ENCODE data around the gene TMEM161A. TPM values are rescaled to one million over a fixed set of nuclear protein-coding genes. Genes with fewer than 3 reads are reported as not detected.

The TMEM161A gene
- total and polyA plus RNA-seq, 9 of the 15 experiments (the other 6 are each of a cell fraction or from before 2014, with no cell fraction given) = 0.63 to 92.3 (median 38.9) TPM

DNA sequence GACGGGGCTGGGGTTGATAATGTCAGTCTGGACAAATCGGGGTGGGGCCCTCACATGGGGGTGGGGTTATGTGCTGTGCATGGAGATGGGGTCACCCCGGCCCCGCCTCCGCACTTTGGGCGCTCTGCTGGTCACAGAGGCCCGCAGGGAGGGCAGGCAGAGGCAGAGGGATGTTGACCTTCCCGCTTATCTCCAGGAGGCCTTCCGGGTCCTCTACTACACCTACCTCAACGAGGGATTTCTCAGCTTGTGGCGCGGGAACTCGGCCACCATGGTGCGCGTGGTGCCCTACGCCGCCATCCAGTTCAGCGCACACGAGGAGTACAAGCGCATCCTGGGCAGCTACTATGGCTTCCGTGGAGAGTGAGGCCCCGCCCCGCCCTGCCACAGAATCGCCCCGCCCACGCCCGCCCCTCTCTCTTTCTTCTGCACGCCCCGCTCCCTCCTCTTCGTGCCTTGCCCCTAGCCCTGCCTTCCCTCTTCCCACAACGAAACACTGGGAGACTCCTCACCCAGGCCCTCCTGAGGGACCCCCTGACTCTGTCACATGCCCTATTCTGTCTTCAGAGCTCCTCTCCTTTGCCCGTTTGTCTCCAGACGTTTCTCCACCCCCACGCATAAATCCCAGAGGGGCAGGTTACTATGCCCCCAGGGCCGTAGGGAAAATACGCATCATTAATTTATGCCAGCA is 32.8 kb downstream of the TMEM161A start (continued):
- TF ChIP-seq, protein P1, sequence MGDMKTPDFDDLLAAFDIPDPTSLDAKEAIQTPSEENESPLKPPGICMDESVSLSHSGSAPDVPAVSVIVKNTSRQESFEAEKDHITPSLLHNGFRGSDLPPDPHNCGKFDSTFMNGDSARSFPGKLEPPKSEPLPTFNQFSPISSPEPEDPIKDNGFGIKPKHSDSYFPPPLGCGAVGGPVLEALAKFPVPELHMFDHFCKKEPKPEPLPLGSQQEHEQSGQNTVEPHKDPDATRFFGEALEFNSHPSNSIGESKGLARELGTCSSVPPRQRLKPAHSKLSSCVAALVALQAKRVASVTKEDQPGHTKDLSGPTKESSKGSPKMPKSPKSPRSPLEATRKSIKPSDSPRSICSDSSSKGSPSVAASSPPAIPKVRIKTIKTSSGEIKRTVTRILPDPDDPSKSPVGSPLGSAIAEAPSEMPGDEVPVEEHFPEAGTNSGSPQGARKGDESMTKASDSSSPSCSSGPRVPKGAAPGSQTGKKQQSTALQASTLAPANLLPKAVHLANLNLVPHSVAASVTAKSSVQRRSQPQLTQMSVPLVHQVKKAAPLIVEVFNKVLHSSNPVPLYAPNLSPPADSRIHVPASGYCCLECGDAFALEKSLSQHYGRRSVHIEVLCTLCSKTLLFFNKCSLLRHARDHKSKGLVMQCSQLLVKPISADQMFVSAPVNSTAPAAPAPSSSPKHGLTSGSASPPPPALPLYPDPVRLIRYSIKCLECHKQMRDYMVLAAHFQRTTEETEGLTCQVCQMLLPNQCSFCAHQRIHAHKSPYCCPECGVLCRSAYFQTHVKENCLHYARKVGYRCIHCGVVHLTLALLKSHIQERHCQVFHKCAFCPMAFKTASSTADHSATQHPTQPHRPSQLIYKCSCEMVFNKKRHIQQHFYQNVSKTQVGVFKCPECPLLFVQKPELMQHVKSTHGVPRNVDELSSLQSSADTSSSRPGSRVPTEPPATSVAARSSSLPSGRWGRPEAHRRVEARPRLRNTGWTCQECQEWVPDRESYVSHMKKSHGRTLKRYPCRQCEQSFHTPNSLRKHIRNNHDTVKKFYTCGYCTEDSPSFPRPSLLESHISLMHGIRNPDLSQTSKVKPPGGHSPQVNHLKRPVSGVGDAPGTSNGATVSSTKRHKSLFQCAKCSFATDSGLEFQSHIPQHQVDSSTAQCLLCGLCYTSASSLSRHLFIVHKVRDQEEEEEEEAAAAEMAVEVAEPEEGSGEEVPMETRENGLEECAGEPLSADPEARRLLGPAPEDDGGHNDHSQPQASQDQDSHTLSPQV (IDR thresholded peaks at IDR 0.05) = peak; percentile 75
- TF ChIP-seq SREBF1 (IDR thresholded peaks at IDR 0.05; ENCODE audit: borderline replicate concordance, low read depth, low read length) = no peak
- no peak for TF ChIP-seq GATAD2A (IDR thresholded peaks at IDR 0.05)
- TF ChIP-seq, protein P2, sequence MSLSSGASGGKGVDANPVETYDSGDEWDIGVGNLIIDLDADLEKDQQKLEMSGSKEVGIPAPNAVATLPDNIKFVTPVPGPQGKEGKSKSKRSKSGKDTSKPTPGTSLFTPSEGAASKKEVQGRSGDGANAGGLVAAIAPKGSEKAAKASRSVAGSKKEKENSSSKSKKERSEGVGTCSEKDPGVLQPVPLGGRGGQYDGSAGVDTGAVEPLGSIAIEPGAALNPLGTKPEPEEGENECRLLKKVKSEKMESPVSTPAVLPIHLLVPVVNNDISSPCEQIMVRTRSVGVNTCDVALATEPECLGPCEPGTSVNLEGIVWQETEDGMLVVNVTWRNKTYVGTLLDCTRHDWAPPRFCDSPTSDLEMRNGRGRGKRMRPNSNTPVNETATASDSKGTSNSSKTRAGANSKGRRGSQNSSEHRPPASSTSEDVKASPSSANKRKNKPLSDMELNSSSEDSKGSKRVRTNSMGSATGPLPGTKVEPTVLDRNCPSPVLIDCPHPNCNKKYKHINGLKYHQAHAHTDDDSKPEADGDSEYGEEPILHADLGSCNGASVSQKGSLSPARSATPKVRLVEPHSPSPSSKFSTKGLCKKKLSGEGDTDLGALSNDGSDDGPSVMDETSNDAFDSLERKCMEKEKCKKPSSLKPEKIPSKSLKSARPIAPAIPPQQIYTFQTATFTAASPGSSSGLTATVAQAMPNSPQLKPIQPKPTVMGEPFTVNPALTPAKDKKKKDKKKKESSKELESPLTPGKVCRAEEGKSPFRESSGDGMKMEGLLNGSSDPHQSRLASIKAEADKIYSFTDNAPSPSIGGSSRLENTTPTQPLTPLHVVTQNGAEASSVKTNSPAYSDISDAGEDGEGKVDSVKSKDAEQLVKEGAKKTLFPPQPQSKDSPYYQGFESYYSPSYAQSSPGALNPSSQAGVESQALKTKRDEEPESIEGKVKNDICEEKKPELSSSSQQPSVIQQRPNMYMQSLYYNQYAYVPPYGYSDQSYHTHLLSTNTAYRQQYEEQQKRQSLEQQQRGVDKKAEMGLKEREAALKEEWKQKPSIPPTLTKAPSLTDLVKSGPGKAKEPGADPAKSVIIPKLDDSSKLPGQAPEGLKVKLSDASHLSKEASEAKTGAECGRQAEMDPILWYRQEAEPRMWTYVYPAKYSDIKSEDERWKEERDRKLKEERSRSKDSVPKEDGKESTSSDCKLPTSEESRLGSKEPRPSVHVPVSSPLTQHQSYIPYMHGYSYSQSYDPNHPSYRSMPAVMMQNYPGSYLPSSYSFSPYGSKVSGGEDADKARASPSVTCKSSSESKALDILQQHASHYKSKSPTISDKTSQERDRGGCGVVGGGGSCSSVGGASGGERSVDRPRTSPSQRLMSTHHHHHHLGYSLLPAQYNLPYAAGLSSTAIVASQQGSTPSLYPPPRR (CRISPR knock-in tag; IDR thresholded peaks at IDR 0.05; ENCODE audit: borderline replicate concordance) = no peak
- no peak; the same call in 1 of the 2 replicates for TF ChIP-seq LEF1 (IDR thresholded peaks at IDR 0.05)
- TF ChIP-seq, protein P3, sequence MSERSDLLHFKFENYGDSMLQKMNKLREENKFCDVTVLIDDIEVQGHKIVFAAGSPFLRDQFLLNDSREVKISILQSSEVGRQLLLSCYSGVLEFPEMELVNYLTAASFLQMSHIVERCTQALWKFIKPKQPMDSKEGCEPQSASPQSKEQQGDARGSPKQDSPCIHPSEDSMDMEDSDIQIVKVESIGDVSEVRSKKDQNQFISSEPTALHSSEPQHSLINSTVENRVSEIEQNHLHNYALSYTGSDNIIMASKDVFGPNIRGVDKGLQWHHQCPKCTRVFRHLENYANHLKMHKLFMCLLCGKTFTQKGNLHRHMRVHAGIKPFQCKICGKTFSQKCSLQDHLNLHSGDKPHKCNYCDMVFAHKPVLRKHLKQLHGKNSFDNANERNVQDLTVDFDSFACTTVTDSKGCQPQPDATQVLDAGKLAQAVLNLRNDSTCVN (CRISPR knock-in tag; IDR thresholded peaks at IDR 0.05) = no peak
- no peak for TF ChIP-seq MTA1 (IDR thresholded peaks at IDR 0.05; ENCODE audit: borderline replicate concordance)
- TF ChIP-seq KDM5B (IDR thresholded peaks at IDR 0.05; ENCODE audit: insufficient replicate concordance, low read depth, low read length) = peak; percentile 60
- TF ChIP-seq ZNF263 (CRISPR knock-in tag; IDR thresholded peaks at IDR 0.05; ENCODE audit: borderline replicate concordance) = peak; percentile 6; the same call in 1 of the 2 replicates
- no peak for TF ChIP-seq RHOXF2B (CRISPR knock-in tag; conservative IDR thresholded peaks at IDR 0.05)
- TF ChIP-seq RFX7 (CRISPR knock-in tag; IDR thresholded peaks at IDR 0.05) = no peak
- TF ChIP-seq TOE1 (IDR thresholded peaks at IDR 0.05; ENCODE audit: borderline replicate concordance) = peak; percentile 37; the same call in 1 of the 2 replicates
- no peak for TF ChIP-seq TOE1 (CRISPR knock-in tag; IDR thresholded peaks at IDR 0.05; ENCODE audit: borderline replicate concordance, low read depth)
- TF ChIP-seq, protein P4, sequence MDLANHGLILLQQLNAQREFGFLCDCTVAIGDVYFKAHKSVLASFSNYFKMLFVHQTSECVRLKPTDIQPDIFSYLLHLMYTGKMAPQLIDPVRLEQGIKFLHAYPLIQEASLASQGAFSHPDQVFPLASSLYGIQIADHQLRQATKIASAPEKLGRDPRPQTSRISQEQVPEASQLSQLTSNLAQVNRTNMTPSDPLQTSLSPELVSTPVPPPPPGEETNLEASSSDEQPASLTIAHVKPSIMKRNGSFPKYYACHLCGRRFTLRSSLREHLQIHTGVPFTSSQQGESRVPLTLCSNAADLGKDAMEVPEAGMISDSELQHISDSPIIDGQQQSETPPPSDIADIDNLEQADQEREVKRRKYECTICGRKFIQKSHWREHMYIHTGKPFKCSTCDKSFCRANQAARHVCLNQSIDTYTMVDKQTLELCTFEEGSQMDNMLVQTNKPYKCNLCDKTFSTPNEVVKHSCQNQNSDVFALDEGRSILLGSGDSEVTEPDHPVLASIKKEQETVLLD (IDR thresholded peaks at IDR 0.05) = no peak
- no peak for TF ChIP-seq TAF7 (tag; IDR thresholded peaks at IDR 0.05)
